SK-MEL-5 (cell line): Measurements from ENCODE around the gene SALL4. TPM values are rescaled to one million over a fixed set of nuclear protein-coding genes. Genes with fewer than 3 reads are reported as not detected.
A peak's percentile ranks its signal among the peaks of the same experiment; 100 is the strongest.
"Not testable (repeated sequence)": the region's sequence is repeated elsewhere in the genome, so short reads cannot be mapped to it uniquely, and the experiment has no call there.

Experiments
- DNase-seq: peaks from one replicate; pipeline ENCODE4 v3.0.0-alpha.2; 2016; ENCODE audit warnings: low read depth, low spot score
- in situ Hi-C: cut with HindIII; loops from 2 replicates; pipeline ENCODE4 v1.10.0; 2016; ENCODE audit warnings: low sequenced_read_pairs, high pct_unique_total_duplicates, low pct_unique_long_range_greater_than_20kb
- total RNA-seq: library from RNA; depleted of rRNA; stranded (reverse); fragments of >200 nt; shearing (Covaris generic); gene quantifications from 2 replicates; pipeline ENCODE4 v1.2.3, GENCODE V29; 2014

The SALL4 gene
- total RNA-seq, 1 experiment from 2014 or later, result 0.40 TPM

DNA sequence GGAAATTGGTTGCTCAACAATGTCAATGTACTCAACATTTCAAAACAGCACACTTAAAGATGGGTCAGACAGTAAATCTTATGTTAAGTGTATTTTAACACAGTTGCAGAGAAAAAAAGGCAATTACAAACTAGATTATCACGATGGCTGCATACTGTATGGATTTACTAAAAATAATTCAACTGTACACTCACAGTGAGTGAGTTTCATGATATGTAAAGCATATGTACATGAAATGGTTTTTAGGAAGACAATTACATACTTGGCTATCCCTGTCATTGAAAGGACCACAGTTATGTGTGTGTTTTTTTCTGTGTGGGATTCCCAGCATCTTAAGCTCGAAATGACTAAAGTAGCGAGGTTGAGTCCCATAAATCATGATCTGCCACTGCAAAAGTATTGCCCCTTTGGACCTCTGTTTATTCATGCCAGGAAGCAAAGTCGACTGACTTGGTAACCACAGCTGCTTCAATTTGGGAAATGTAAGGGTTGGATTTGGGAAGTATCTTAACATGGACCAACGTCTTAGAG is 5.5 kb upstream of the SALL4 start:
- DNase-seq, result no peak
- in situ Hi-C loops, result no loop called here

GRCh38 chr20:51804754-51805153 is 2.4 kb upstream of the SALL4 start:
- in situ Hi-C loops, result no loop called here

DNA sequence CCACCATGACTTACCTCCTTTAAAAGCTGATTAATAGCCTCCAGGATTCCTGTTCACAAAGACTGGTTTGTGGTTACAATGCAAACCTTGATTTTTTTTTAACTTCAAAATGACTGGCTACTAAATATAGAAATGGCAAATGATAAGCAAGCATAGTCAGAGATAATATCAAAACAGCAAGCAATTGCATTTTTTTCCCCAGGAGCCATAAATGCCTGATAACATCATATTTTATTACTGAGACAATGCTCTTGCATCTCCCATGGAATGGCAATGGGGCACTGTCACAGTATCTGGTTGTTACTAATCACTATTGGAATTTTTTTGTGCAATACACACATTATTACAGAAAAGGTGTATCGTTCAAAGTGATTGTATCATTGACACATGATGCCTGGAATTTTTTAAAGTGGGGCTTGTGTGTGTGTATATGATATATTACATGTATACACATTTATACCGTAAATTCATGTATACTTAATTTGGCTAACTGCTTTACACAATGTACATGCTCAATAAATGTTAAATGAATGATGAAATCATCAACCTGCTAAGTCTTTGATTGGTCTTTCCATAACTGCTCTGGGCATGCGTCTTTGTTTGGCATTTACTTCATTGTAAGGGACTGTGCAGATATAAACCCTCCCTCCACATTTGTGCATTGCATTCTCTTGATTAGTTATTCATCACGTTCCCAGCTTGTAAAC is 980 bp upstream of the SALL4 start:
- in situ Hi-C loops, result no loop called here
- no peak for DNase-seq

More at GRCh38 chr20:51804754-51805153, 2.4 kb upstream of the SALL4 start:
- no peak for DNase-seq

GRCh38 chr20:51801823-51802123 is 548 bp downstream of the SALL4 start:
- DNase-seq, result no peak

GRCh38 chr20:51801122-51801822 is 1.0 kb downstream of the SALL4 start:
- in situ Hi-C loops, result no loop called here
- no peak for DNase-seq

More at GRCh38 chr20:51801823-51802123, 548 bp downstream of the SALL4 start:
- in situ Hi-C loops, result no loop called here

DNA sequence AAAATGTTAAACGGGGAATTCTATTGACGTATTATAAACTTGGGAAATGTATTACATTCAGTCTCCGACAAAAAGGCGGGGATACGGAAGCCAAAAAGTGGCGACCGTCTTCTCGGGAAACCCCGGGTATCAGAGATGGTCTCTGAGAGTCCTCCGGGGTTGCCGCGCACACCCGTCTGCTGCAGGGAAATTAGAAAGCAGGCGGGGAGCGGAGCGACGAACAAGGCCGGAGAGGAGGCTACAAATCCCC is 1.5 kb downstream of the SALL4 start:
- in situ Hi-C loops, result no loop called here

GRCh38 chr20:51800060-51800871 is 2.1 kb downstream of the SALL4 start:
- peak; percentile 58 for DNase-seq
- in situ Hi-C loops, result no loop called here

More for the DNA sequence above, 1.5 kb downstream of the SALL4 start:
- no peak for DNase-seq

GRCh38 chr20:51799401-51799860 is 2.9 kb downstream of the SALL4 start:
- no peak for DNase-seq
- in situ Hi-C loops, result no loop called here

DNA sequence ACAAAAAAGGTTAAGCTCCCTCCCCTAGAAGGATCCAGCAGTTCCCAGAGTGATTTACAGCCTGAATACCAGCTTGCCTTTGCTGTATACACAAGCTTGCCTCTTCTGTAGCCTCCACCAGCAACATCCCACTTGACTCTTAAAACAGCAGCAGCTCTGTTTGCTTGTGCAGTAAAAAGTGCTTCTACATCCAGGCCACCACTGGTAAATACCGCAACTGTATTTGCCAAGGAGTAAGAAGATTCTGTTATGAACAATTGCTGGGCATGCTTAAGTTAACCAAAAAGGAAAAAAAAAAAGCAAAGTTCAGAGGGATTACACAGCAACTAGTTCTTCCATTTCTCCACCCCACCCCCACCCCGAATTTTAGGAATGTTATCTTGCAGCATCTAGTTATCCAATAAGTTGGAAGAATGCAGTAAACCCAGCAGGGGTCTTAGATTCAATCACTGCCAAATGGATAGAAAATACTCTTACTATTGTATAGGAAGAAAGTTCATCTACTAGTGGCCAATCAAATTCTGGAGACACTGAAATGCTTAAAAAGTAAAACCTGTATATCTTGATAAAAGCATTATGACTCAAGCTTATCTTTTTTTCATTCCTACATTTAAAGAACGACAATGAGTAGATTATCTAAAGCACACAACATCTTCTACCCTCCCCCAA is 4.8 kb downstream of the SALL4 start:
- in situ Hi-C loops, result no loop called here
- DNase-seq, result peak; percentile 84

DNA sequence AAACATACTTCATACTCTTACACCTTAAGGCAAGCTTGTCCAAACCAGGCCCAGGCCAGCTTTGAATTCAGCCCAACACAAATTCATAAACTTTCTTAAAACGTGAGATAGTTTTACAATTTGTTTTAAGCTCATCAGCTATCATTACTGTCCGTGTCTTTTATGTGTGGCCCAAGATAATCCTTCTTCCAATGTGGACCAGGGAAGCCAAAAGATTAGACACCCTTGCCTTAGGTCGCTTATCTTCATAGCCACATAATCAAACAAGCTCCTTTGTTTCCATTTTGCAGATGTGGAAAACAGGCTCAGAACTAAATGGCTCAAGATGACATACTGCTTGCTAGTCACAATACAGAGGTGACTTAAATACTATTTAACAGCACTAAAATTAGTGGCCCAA is 6.0 kb downstream of the SALL4 start:
- in situ Hi-C loops, result no loop called here
- DNase-seq, result no peak

DNA sequence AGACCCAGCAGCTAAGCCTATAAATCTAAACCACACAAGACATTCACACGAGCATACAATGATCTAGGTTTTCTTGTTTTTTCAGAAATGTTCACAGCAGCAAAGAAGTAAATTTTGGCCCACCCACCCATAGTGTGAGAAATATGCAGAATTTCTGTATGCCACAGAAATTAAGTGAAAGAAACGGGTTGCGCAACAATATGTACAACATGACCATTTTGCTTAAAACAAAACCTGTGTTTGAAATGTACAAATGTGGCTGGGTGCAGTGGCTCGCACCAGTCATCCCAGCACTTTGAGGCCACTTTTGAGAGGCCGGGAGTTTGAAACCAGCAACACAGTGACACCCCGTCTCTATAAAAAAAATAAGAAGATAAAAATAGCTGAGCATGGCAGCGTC is 9.4 kb downstream of the SALL4 start:
- in situ Hi-C loops, result no loop called here
- no peak for DNase-seq

DNA sequence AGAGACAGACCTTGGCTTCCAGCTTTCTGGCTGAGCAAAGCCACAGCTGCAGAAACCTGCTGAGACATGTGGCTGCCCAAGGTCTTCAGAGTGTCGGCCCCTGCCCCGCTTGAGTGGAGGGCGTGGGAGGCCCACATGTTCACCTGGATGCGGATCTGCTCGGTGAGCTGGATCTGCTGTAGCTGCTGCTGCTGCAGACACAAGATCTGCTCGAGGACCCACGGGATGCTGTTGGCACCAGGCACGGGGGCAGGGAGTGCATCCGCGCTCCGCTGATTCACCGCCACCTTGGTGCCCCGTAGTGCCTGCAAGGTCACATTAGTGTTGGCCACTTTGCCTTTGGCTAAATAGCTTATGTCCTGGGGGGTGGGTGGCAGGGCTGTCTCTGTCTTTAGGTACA is 10.7 kb downstream of the SALL4 start:
- in situ Hi-C loops, result no loop called here
- DNase-seq, result no peak

- in situ Hi-C loops, result no loop called here
- DNase-seq, result no peak
Measured at GRCh38 chr20:51790256-51790655, 12.1 kb downstream of the SALL4 start.

DNA sequence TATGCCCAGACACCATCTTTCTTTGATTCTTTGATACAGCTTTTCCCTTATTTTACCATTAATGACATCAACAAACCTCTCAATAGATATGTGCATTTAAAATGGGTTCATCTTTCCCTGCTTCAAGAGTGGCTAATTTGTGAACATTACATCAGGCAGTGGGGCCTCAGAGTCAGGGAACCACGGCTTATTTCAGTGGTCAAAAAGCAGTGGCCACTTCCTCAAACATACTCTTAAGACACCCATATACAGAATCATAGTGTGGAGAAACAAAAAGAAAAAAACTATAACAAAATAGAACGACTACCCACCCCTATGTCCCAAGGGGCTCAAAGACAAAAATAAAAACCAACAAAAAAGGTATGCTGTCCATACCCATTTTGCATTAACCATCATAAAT is 12.9 kb downstream of the SALL4 start:
- no peak for DNase-seq
- in situ Hi-C loops, result no loop called here

- in situ Hi-C loops, result no loop called here
- DNase-seq, result no peak
Measured at GRCh38 chr20:51788822-51789221, 13.5 kb downstream of the SALL4 start.

GRCh38 chr20:51784299-51784698 is 18.0 kb downstream of the SALL4 start:
- no peak for DNase-seq
- in situ Hi-C loops, result no loop called here

DNA sequence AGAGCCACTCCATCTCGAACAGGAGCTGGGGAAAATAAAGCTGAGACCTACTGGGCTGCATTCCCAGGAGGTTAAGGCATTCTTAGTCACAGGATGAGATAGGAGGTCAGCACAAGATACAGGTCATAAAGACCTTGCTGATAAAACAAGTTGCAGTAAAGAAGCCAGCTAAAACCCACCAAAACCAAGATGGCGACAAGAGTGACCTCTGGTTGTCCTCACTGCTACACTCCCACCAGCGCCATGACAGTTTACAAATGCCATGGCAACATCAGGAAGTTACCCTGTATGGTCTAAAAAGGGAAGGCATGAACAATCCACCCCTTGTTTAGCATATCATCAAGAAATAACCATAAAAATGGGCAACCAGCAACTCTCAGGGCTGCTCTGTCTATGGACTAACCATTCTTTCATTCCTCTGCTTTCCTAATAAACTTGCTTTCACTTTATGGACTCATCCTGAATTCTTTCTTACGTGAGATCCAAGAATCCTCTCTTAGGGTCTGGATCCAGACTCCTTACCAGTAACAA is 24.0 kb downstream of the SALL4 start:
- DNase-seq, result peak; percentile 46
- in situ Hi-C loops, result not testable (repeated sequence)

- in situ Hi-C loops, result no loop called here
- no peak for DNase-seq
Measured at GRCh38 chr20:51775241-51775640, 27.1 kb downstream of the SALL4 start.
